MM.1S (cell line): ENCODE results near the gene LRRTM4.

ENCODE experiments used
- CTCF ChIP-seq: fragments of 300-600 bp; sonication (generic); IDR thresholded peaks from 2 replicates; pipeline ENCODE4 v1.5.1; 2016; ENCODE audit warnings: antibody characterized with exemption, low read length, mixed read lengths
- EZH2 ChIP-seq: fragments of 300-600 bp; sonication (generic); optimal IDR thresholded peaks from 2 replicates; pipeline ENCODE3; 2017; ENCODE audit warnings: low read depth, mild to moderate bottlenecking, antibody characterized with exemption, low read length, mixed read lengths
- EZH2phosphoT487 ChIP-seq: fragments of 300-600 bp; sonication (generic); IDR thresholded peaks from 2 replicates; pipeline ENCODE4 v1.6.1; 2018; ENCODE audit warnings: antibody characterized with exemption, low read length

- TF ChIP-seq CTCF (no peak), EZH2 (no peak), EZH2phosphoT487 (no peak)
These were observed 508.7 kb downstream of the LRRTM4 start for GRCh38 chr2:77013457-77013856.
